H1 (cell line): ENCODE results near the gene ATG7. TPM values are rescaled to one million over a fixed set of nuclear protein-coding genes. Genes with fewer than 3 reads are reported as not detected.
"Not testable (repeated sequence)": the region's sequence is repeated elsewhere in the genome, so short reads cannot be mapped to it uniquely, and the experiment has no call there.

Experiments
- CTCF ChIA-PET: fragments of 300-600 bp; sonication (Branson Sonifier 250); formaldehyde crosslinking; loops from one replicate; lab custom pipeline; 2021; ENCODE audit not compliant: partially characterized antibody; lab: Charles Lee
- POLR2A ChIA-PET: fragments of 300-600 bp; sonication (Branson Sonifier 250); formaldehyde crosslinking; loops from one replicate; lab custom pipeline; 2021; ENCODE audit warnings: inconsistent platforms; ENCODE audit not compliant: partially characterized antibody; lab: Charles Lee
- DNase-seq, 2 experiments: peaks; one replicate each; pipeline versions ENCODE4 v3.0.0 to v3.0.0-alpha.2; 2010 to 2022; ENCODE audit warnings: low spot score in 2 of 2, low read depth in 1 of 2, mixed read lengths in 1 of 2
- FAIRE-seq: peaks from 2 replicates; lab custom pipeline; 2011; peaks lifted over from hg19 to GRCh38; lab: Jason Lieb, UNC
- H2AFZ ChIP-seq: 2 replicates; pipeline ENCODE4 v1.8.1; 2012; ENCODE audit warnings: low read length, inconsistent platforms
- H2AK5ac ChIP-seq: 2 replicates; pipeline ENCODE4 v1.6.1; 2013; ENCODE audit warnings: low read depth, low read length
- H2BK120ac ChIP-seq: replicated peaks from 2 replicates; pipeline ENCODE3; 2013; ENCODE audit warnings: low read depth, low read length, inconsistent platforms
- H2BK12ac ChIP-seq: 2 replicates; pipeline ENCODE4 v1.6.1; 2013; ENCODE audit warnings: low read depth, low read length
- H2BK15ac ChIP-seq: 2 replicates; pipeline ENCODE4 v1.6.1; 2013; ENCODE audit warnings: low read length
- H2BK20ac ChIP-seq: 2 replicates; pipeline ENCODE4 v1.6.1; 2013; ENCODE audit warnings: low read length
- H2BK5ac ChIP-seq: 2 replicates; pipeline ENCODE4 v1.6.1; 2013; ENCODE audit warnings: low read depth, low read length
- H3K14ac ChIP-seq: 2 replicates; pipeline ENCODE4 v1.6.1; 2013; ENCODE audit warnings: inconsistent platforms; ENCODE audit not compliant: insufficient read length
- H3K18ac ChIP-seq: 2 replicates; pipeline ENCODE4 v1.6.1; 2013; ENCODE audit warnings: low read length; ENCODE audit errors: extremely low read depth
- H3K23ac ChIP-seq: 2 replicates; pipeline ENCODE4 v1.6.1; 2013; ENCODE audit warnings: inconsistent platforms; ENCODE audit not compliant: insufficient read length
- H3K23me2 ChIP-seq: 2 replicates; pipeline ENCODE4 v1.6.1; 2013; ENCODE audit warnings: low read depth, low read length
- H3K27ac ChIP-seq: 2 replicates; pipeline ENCODE4 v1.6.1; 2011; ENCODE audit warnings: low read depth, low read length, inconsistent platforms
- H3K27me3 ChIP-seq, 4 experiments: replicated peaks in 1 of 4; 1 replicate in 1 of 4; 2 replicates in 3 of 4; pipeline versions ENCODE4 v1.6.1 to v1.8.1; 2011 to 2013; ENCODE audit warnings: low read length in 3 of 4, mild to moderate bottlenecking in 3 of 4, inconsistent platforms in 2 of 4, mixed read lengths in 2 of 4, moderate library complexity in 1 of 4; ENCODE audit not compliant: control insufficient read depth in 3 of 4, insufficient read depth in 3 of 4; ENCODE audit errors: extremely low read depth in 1 of 4
- H3K36me3 ChIP-seq, 4 experiments: 2 replicates each; pipeline versions ENCODE4 v1.6.1 to v1.8.1; 2011 to 2013; ENCODE audit warnings: mild to moderate bottlenecking in 4 of 4, low read length in 3 of 4, moderate library complexity in 2 of 4, control low read depth in 1 of 4, inconsistent platforms in 1 of 4; ENCODE audit not compliant: insufficient read depth in 4 of 4, control insufficient read depth in 2 of 4
- H3K4ac ChIP-seq: replicated peaks from 2 replicates; pipeline ENCODE3; 2013; ENCODE audit warnings: low read length, low read depth, mixed read lengths, inconsistent platforms; ENCODE audit not compliant: insufficient read length
- H3K4me1 ChIP-seq, 4 experiments: replicated peaks in 1 of 4; 1 replicate in 1 of 4; 2 replicates in 3 of 4; pipeline versions ENCODE4 v1.6.1 to v1.8.1; 2011 to 2013; ENCODE audit warnings: low read length in 3 of 4, inconsistent platforms in 2 of 4, mixed read lengths in 1 of 4; ENCODE audit not compliant: insufficient read depth in 4 of 4, control insufficient read depth in 3 of 4
- H3K4me2 ChIP-seq, 2 experiments: 2 replicates each; pipeline versions ENCODE4 v1.6.1 to v1.8.1; 2011 to 2013; ENCODE audit warnings: low read depth in 2 of 2, low read length in 2 of 2, control low read depth in 1 of 2, inconsistent platforms in 1 of 2, mild to moderate bottlenecking in 1 of 2; ENCODE audit not compliant: insufficient read depth in 1 of 2
- H3K4me3 ChIP-seq, 4 experiments: fragments of 200-600, 300-600 bp in 1 of 4; sonication (generic), shearing (Covaris generic), sonication (Bioruptor Twin) in 1 of 4; 2 replicates each; pipeline versions ENCODE4 v1.5.1 to v1.8.1; 2011 to 2016; ENCODE audit warnings: low read length in 4 of 4, low read depth in 3 of 4, control low read depth in 2 of 4, inconsistent platforms in 2 of 4, mild to moderate bottlenecking in 2 of 4, mixed read lengths in 1 of 4, moderate library complexity in 1 of 4; ENCODE audit not compliant: insufficient read depth in 2 of 4; ENCODE audit errors: extremely low read depth in 1 of 4
- H3K56ac ChIP-seq: replicated peaks from 2 replicates; pipeline ENCODE3; 2013; ENCODE audit warnings: low read depth, mild to moderate bottlenecking, mixed read lengths, low read length, inconsistent platforms; ENCODE audit not compliant: insufficient read length
- H3K79me1 ChIP-seq: 2 replicates; pipeline ENCODE4 v1.6.1; 2013; ENCODE audit warnings: low read depth, low read length, control low read depth
- H3K79me2 ChIP-seq, 2 experiments: 2 replicates each; pipeline versions ENCODE4 v1.6.1 to v1.8.1; 2012 to 2013; ENCODE audit warnings: low read length in 2 of 2, mild to moderate bottlenecking in 2 of 2, inconsistent platforms in 1 of 2; ENCODE audit not compliant: insufficient read depth in 2 of 2, control insufficient read depth in 1 of 2
- H3K9ac ChIP-seq, 4 experiments: replicated peaks in 1 of 4; 1 replicate in 1 of 4; 2 replicates in 3 of 4; pipeline versions ENCODE4 v1.6.1 to v1.8.1; 2011 to 2013; ENCODE audit warnings: low read depth in 3 of 4, low read length in 3 of 4, control low read depth in 2 of 4, mild to moderate bottlenecking in 2 of 4, moderate library complexity in 2 of 4, inconsistent platforms in 1 of 4; ENCODE audit errors: extremely low read depth in 1 of 4
- H3K9me3 ChIP-seq, 2 experiments: 2 replicates each; pipeline versions ENCODE4 v1.6.1 to v1.8.1; 2012 to 2013; ENCODE audit warnings: mild to moderate bottlenecking in 2 of 2, moderate library complexity in 2 of 2, control low read depth in 1 of 2, inconsistent platforms in 1 of 2, low read depth in 1 of 2, low read length in 1 of 2, mixed read lengths in 1 of 2; ENCODE audit not compliant: insufficient read depth in 2 of 2
- H4K20me1 ChIP-seq, 2 experiments: replicated peaks in 1 of 2; 2 replicates each; pipeline versions ENCODE3 to v1.8.1; 2011 to 2013; ENCODE audit warnings: inconsistent platforms in 2 of 2, low read length in 2 of 2, mild to moderate bottlenecking in 1 of 2; ENCODE audit not compliant: insufficient read depth in 2 of 2, control insufficient read depth in 1 of 2
- H4K5ac ChIP-seq: 2 replicates; pipeline ENCODE4 v1.6.1; 2013; ENCODE audit warnings: low read length, low read depth, mixed read lengths, inconsistent platforms; ENCODE audit not compliant: insufficient read length
- H4K8ac ChIP-seq: 2 replicates; pipeline ENCODE4 v1.8.0; 2013; ENCODE audit warnings: mild to moderate bottlenecking, moderate library complexity, low read length, inconsistent platforms; ENCODE audit not compliant: insufficient read depth; ENCODE audit errors: extremely low read depth
- H4K91ac ChIP-seq: replicated peaks from 2 replicates; pipeline ENCODE3; 2013; ENCODE audit warnings: low read length, mixed read lengths, inconsistent platforms; ENCODE audit not compliant: insufficient read length
- WGBS, 2 experiments: shearing (Covaris generic) in 1 of 2; methylation state at CpG; one replicate each; pipeline versions ENCODE4 v1.1.6 to v1.1.7; 2013 to 2015; ENCODE audit warnings: low lambda C conversion rate in 2 of 2, mixed read lengths in 2 of 2, inconsistent platforms in 1 of 2, low coverage in 1 of 2, missing lambda C conversion rate in 1 of 2; ENCODE audit not compliant: insufficient replicate concordance in 2 of 2, insufficient coverage in 1 of 2, insufficient read length in 1 of 2; ENCODE audit errors: extremely low coverage in 1 of 2, missing lambda C conversion rate in 1 of 2; 5-methylcytosine and 5-hydroxymethylcytosine counted together
- polyA plus RNA-seq, 7 experiments: library from polyadenylated mRNA; depleted of rRNA in 3 of 7; stranded (reverse) in 5 of 7; unstranded in 2 of 7; fragments of >200 nt in 5 of 7; fragments of 200-250 nt in 2 of 7; gene quantifications; 1 replicate in 5 of 7; 2 replicates in 1 of 7; 4 replicates in 1 of 7; pipeline versions ENCODE4 v1.2.1 to v1.2.3, GENCODE V29; 2011 to 2013; ENCODE audit warnings: missing spikeins in 2 of 7, mixed read lengths in 2 of 7
- total RNA-seq: library from RNA; stranded (reverse); fragmentation: NEBNext Ultra II Directional; extraction: Animal tissue kit (Norgen Biotek cat#: 25700); gene quantifications from 2 replicates; pipeline ENCODE4 v1.2.1, GENCODE V29; 2021

ATG7 gene
- total and polyA plus RNA-seq, 2 of the 8 experiments (the other 6 are each of a cell fraction or from before 2014, with no cell fraction given), result 15.0 to 19.1 TPM

GRCh38 chr3:11595024-11595423, 322.8 kb downstream of the ATG7 start:
- H3K23ac ChIP-seq, H3K4ac ChIP-seq, H3K9me3 ChIP-seq, H3K27me3 ChIP-seq, H2AFZ ChIP-seq, H2BK15ac ChIP-seq, H3K4me2 ChIP-seq, H3K4me3 ChIP-seq, POLR2A ChIA-PET, H2BK12ac ChIP-seq, H3K36me3 ChIP-seq, H4K8ac ChIP-seq, H4K5ac ChIP-seq, H3K56ac ChIP-seq, H3K23me2 ChIP-seq, CTCF ChIA-PET, H3K14ac ChIP-seq, H2BK5ac ChIP-seq, H3K9ac ChIP-seq, H3K27ac ChIP-seq, H4K91ac ChIP-seq, H3K18ac ChIP-seq, FAIRE-seq, H2AK5ac ChIP-seq, DNase-seq, H2BK120ac ChIP-seq, H2BK20ac ChIP-seq: not testable (repeated sequence)
- peaks cover 8 to 78% of the 10 kb centered on the region in 2 experiments for H3K79me2 ChIP-seq
- H4K20me1 ChIP-seq, result peaks cover 8 to 14% of the 10 kb centered on the region in 2 experiments
- peaks cover 18% of the 10 kb centered on the region; the same call in 1 of the 2 replicates for H3K79me1 ChIP-seq
- 91% methylated on average over 5 of the region's 5 CpGs; no CpG with 5 or more reads in 1 of the 2 experiments for WGBS, 2 experiments
- H3K4me1 ChIP-seq, result peaks cover 18 to 36% (median 33%) of the 10 kb centered on the region in 4 experiments; a peak in 6 of 7 replicates
